HL-60/S4 (cell line): Measurements from ENCODE around the gene ADORA3.

ENCODE experiments used
- in situ Hi-C: fragments of 300-500 bp; cut with MboI; formaldehyde crosslinking; loops from 2 replicates; pipeline ENCODE4 v1.14.3; 2022; ENCODE audit warnings: low sequenced_read_pairs

Gene ADORA3

DNA sequence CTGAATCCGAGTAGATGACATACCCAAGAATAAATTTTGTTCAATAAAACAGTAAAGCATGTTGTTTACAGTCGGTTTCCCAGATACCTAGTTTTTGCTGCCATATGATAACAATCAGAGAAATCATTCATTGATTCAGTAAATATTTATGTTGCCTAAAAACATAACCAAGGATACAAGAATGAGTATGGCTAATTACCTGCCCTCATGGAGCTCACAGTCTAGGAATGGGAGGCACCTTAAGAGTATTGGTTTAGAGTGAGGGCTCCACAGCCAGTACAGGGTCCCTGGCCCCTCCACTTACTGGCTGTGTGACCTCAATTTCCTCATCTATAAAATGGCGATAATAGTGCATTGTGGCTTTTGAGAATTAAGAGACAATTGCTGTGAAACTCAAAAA, 53.2 kb downstream of the ADORA3 start:
- in situ Hi-C loops, result no loop called here

DNA sequence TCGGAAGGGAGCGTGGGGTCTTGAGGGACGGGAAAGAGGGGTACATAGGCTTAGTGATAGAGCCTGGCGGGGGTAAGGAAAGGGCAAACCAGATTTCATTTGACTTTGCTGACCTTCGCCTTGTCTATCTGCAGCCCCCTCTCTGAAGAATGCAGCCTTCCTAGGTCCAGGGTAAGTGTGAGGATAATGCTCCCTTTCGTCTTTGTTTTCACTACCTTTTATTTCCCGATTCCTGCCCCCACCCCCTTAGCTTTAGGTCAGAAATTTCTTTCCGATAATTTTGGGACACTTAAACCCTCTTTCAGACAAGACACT, 53.8 kb downstream of the ADORA3 start:
- in situ Hi-C loops, result no loop called here
